SJSA1 (cell line): ENCODE results near the gene ZNF618. TPM values are rescaled to one million over a fixed set of nuclear protein-coding genes. Genes with fewer than 3 reads are reported as not detected.

ENCODE experiments used
- DNase-seq, 2 experiments: peaks; one replicate each; pipeline ENCODE4 v3.0.0-alpha.2; 2015 to 2020; ENCODE audit warnings: low spot score in 2 of 2, low read depth in 1 of 2
- H3K27ac ChIP-seq: fragments of 250-450 bp; sonication (Bioruptor Pico); 2 replicates; pipeline ENCODE4 v1.5.1; 2020; ENCODE audit warnings: mild to moderate bottlenecking, moderate library complexity
- H3K27me3 ChIP-seq: fragments of 250-450 bp; sonication (Bioruptor Pico); replicated peaks from 2 replicates; pipeline ENCODE4 v1.5.1; 2020; ENCODE audit warnings: mild to moderate bottlenecking, moderate library complexity
- H3K36me3 ChIP-seq: fragments of 250-450 bp; sonication (Bioruptor Pico); 2 replicates; pipeline ENCODE4 v1.5.1; 2020; ENCODE audit warnings: mild to moderate bottlenecking
- H3K4me1 ChIP-seq: fragments of 250-450 bp; sonication (Bioruptor Pico); replicated peaks from 2 replicates; pipeline ENCODE4 v1.6.1; 2021; ENCODE audit warnings: mild to moderate bottlenecking
- H3K4me3 ChIP-seq: fragments of 250-450 bp; sonication (Bioruptor Pico); 2 replicates; pipeline ENCODE4 v1.5.1; 2020; ENCODE audit warnings: mild to moderate bottlenecking
- H3K9me3 ChIP-seq: fragments of 250-450 bp; sonication (Bioruptor Pico); replicated peaks from 2 replicates; pipeline ENCODE4 v1.5.1; 2020; ENCODE audit warnings: mild to moderate bottlenecking
- total RNA-seq: library from RNA; depleted of rRNA; stranded (reverse); fragments of >200 nt; shearing (Covaris generic); gene quantifications from 2 replicates; pipeline ENCODE4 v1.2.3, GENCODE V29; 2014

Gene ZNF618
- total RNA-seq, 1 experiment from 2014 or later, result 4.7 TPM

DNA sequence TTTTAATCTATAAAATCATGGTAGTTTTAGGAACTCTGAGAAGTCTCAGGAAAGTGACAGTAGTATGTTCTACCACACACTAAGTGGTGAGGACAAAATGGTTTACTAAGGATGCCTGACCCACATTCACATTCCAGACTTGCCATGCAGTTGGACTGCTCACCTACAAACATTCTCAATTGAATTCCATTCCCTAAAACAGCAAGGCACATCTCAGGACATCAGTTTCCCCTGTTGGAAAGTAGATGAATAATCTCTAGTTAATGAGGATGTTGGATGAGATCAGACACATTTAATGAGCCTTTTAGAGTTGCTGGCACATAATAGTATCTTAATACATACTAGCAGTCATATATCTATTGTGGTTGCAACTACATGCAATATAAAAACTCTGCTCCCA, 76.6 kb downstream of the ZNF618 start:
- Histone ChIP-seq H3K4me3 (no peak overlapping the region), H3K9me3 (no peaks in the 10 kb centered on the region), H3K27me3 (no peaks in the 10 kb centered on the region), H3K36me3 (no peaks in the 10 kb centered on the region), H3K4me1 (peaks cover 27% of the 10 kb centered on the region), H3K27ac (no peak overlapping the region)
- DNase-seq, result no peak

- Histone ChIP-seq H3K27me3 (no peaks in the 10 kb centered on the region), H3K9me3 (no peaks in the 10 kb centered on the region), H3K4me1 (peaks cover 36% of the 10 kb centered on the region), H3K4me3 (no peak overlapping the region), H3K36me3 (no peaks in the 10 kb centered on the region), H3K27ac (no peak overlapping the region)
- DNase-seq, result no peak
Measured at GRCh38 chr9:113953531-113953930, 77.4 kb downstream of the ZNF618 start.

GRCh38 chr9:113954591-113954990, 78.5 kb downstream of the ZNF618 start:
- no peaks in the 10 kb centered on the region for H3K9me3 ChIP-seq
- no peaks in the 10 kb centered on the region for H3K36me3 ChIP-seq
- H3K27ac ChIP-seq, result no peak overlapping the region
- DNase-seq, result no peak
- no peaks in the 10 kb centered on the region for H3K27me3 ChIP-seq
- no peak overlapping the region for H3K4me3 ChIP-seq
- H3K4me1 ChIP-seq, result peaks cover 37% of the 10 kb centered on the region

DNA sequence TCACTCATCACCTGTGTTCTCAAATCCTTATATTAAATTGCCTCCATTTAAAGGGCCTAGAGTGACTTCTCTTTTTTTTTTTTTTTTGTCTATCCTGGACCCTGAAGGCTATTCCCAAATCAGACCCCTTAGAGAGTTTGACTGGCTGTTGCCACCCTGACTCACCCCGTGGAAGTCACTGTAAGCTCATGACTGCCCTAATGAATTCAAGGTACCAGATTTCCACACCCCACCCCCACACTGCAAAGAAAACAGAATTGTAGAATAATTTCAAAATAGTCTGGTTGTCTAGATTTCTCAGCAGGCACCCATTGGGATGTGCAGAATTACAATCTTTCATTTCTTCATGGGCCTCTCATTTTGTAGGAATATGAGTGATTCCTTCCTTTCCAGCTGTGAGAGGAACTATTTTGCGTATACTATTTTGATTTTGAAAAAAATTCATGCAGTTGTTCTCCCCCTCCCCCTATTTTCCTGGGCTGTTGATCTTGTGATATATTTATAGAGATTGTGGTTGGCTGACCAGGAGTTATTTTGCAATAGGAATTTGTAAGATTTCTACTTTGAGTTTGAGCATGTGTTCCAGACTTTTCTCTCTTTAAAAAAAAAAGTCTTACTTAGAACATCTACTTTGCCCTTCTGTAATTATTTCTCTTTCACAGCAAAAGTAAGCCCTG, 79.1 kb downstream of the ZNF618 start:
- no peak for DNase-seq
- H3K27me3 ChIP-seq, result no peaks in the 10 kb centered on the region
- no peaks in the 10 kb centered on the region for H3K36me3 ChIP-seq
- peaks cover 37% of the 10 kb centered on the region for H3K4me1 ChIP-seq
- no peak overlapping the region for H3K27ac ChIP-seq
- H3K9me3 ChIP-seq, result no peaks in the 10 kb centered on the region
- H3K4me3 ChIP-seq, result no peak overlapping the region

GRCh38 chr9:113956901-113957300, 80.8 kb downstream of the ZNF618 start:
- DNase-seq, result no peak
- H3K4me1 ChIP-seq, result peaks cover 37% of the 10 kb centered on the region

GRCh38 chr9:113957351-113957750, 81.2 kb downstream of the ZNF618 start:
- DNase-seq, result no peak
- Histone ChIP-seq H3K4me1 (peaks cover 37% of the 10 kb centered on the region), H3K4me3 (no peak overlapping the region), H3K27me3 (no peaks in the 10 kb centered on the region), H3K9me3 (no peaks in the 10 kb centered on the region), H3K36me3 (no peaks in the 10 kb centered on the region; the same call in 1 of the 2 replicates), H3K27ac (peak overlapping the region; percentile 76)

More at GRCh38 chr9:113956901-113957300, 80.8 kb downstream of the ZNF618 start:
- no peaks in the 10 kb centered on the region; the same call in 1 of the 2 replicates for H3K36me3 ChIP-seq
- H3K27me3 ChIP-seq, result no peaks in the 10 kb centered on the region
- H3K4me3 ChIP-seq, result no peak overlapping the region
- no peaks in the 10 kb centered on the region for H3K9me3 ChIP-seq
- peak overlapping the region; percentile 76 for H3K27ac ChIP-seq

DNA sequence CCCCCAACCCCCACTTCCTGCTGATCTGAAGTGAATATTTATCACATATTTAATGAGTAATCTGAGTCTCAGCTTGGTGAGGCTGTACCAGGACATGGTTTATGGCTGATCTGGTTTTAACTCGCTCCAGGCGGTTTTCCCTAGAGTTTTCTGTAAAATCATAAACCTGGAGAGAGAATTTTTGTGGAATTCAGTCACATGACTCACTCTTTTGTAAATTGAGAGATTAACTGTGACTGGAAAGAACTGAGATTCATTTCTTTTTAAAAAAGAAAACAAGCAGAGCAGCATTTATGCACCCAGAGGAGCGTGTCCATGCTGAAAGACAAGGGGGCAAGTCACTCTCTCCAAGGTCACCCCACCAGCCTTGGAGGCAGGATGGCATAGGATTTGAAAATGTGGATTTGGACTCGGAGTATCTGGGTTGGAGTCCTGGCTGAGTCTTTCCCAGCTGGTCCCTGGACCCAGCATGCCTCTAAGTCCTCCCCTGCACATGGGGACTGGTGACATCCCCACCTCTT, 81.8 kb downstream of the ZNF618 start:
- peaks cover 37% of the 10 kb centered on the region for H3K4me1 ChIP-seq

DNA sequence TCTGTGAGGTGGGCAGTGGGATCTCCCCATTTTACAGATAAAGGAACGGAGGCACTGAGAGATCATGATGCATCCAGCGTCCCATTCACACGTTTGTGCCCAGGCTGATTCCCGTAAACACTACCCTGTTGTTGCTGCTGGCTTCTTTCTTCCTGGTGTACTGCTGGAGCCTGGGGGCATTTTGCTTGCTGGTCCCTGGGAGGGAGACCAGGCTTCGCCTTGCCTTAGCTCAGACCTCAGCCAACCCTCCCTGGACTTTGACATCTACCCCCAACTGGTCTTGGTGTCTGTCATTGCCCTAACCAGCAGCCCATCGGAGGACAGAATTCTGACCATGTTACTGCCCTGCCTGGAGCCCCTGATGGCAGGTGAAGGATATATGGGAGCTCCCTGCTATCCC, 82.4 kb downstream of the ZNF618 start:
- Histone ChIP-seq H3K27me3 (no peaks in the 10 kb centered on the region), H3K9me3 (no peaks in the 10 kb centered on the region), H3K4me3 (no peak overlapping the region), H3K4me1 (peaks cover 34% of the 10 kb centered on the region), H3K27ac (no peak overlapping the region), H3K36me3 (no peaks in the 10 kb centered on the region; the same call in 1 of the 2 replicates)
- DNase-seq, result no peak

More for the DNA sequence above, 81.8 kb downstream of the ZNF618 start:
- DNase-seq, result peak in 1 of 2 experiments; percentile 63
- Histone ChIP-seq H3K4me3 (no peak overlapping the region), H3K9me3 (no peaks in the 10 kb centered on the region), H3K27me3 (no peaks in the 10 kb centered on the region), H3K36me3 (no peaks in the 10 kb centered on the region; the same call in 1 of the 2 replicates), H3K27ac (peak overlapping the region; percentile 76)

GRCh38 chr9:113960768-113961167, 84.7 kb downstream of the ZNF618 start:
- no peak for DNase-seq
- Histone ChIP-seq H3K4me3 (no peak overlapping the region), H3K36me3 (no peaks in the 10 kb centered on the region; the same call in 1 of the 2 replicates), H3K27ac (no peak overlapping the region), H3K9me3 (no peaks in the 10 kb centered on the region), H3K27me3 (no peaks in the 10 kb centered on the region), H3K4me1 (peaks cover 24% of the 10 kb centered on the region)

DNA sequence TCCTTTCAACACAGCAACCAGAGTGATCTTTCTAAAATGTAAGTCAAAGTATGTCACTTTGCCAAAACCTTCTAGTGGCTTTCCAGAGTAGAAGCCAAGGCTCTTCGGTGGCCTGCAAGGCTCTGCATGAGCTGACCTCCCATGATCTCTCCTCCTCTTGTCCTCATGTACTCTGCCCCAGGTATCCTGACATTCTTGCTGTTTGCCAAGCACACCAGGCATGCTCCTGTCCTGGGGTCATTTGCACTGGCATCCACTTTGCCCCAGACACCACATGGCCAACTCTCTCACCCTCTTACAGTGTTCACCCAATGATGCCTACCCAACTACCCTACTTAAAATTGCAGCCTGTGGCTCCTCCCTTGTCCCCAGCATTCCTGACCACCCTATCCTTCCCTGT, 86.3 kb downstream of the ZNF618 start:
- Histone ChIP-seq H3K27ac (no peak overlapping the region), H3K9me3 (no peaks in the 10 kb centered on the region), H3K36me3 (no peaks in the 10 kb centered on the region; the same call in 1 of the 2 replicates), H3K27me3 (no peaks in the 10 kb centered on the region), H3K4me1 (peaks cover 13% of the 10 kb centered on the region), H3K4me3 (no peak overlapping the region)
- no peak for DNase-seq

GRCh38 chr9:113963017-113963620, 87.0 kb downstream of the ZNF618 start:
- Histone ChIP-seq H3K4me1 (peaks cover 5% of the 10 kb centered on the region), H3K36me3 (no peaks in the 10 kb centered on the region; the same call in 1 of the 2 replicates), H3K27ac (no peak overlapping the region), H3K27me3 (no peaks in the 10 kb centered on the region), H3K4me3 (no peak overlapping the region), H3K9me3 (no peaks in the 10 kb centered on the region)
- no peak for DNase-seq

- H3K27ac ChIP-seq, result no peak overlapping the region
- H3K36me3 ChIP-seq, result no peaks in the 10 kb centered on the region; the same call in 1 of the 2 replicates
- H3K27me3 ChIP-seq, result no peaks in the 10 kb centered on the region
- H3K4me1 ChIP-seq, result no peaks in the 10 kb centered on the region
- H3K9me3 ChIP-seq, result no peaks in the 10 kb centered on the region
- no peak for DNase-seq
- H3K4me3 ChIP-seq, result no peak overlapping the region
Measured at GRCh38 chr9:113963696-113964494, 87.8 kb downstream of the ZNF618 start.

- no peak overlapping the region for H3K4me3 ChIP-seq
- H3K27ac ChIP-seq, result no peak overlapping the region
- DNase-seq, result no peak
- H3K9me3 ChIP-seq, result no peaks in the 10 kb centered on the region
- no peaks in the 10 kb centered on the region for H3K4me1 ChIP-seq
- H3K27me3 ChIP-seq, result no peaks in the 10 kb centered on the region
- H3K36me3 ChIP-seq, result no peaks in the 10 kb centered on the region; the same call in 1 of the 2 replicates
Measured at GRCh38 chr9:113964495-113965170, 88.5 kb downstream of the ZNF618 start.
